Chondrocyte (in vitro differentiated cells): ENCODE measurements around the gene FBL. TPM values are rescaled to one million over a fixed set of nuclear protein-coding genes. Genes with fewer than 3 reads are reported as not detected.

Source experiments
- DNase-seq: peaks from one replicate; pipeline ENCODE4 v3.0.0; 2021; ENCODE audit warnings: mixed read lengths, low spot score
- H3K27ac Mint-ChIP-seq: one replicate; pipeline ENCODE4 v1.8.0; 2021; ENCODE audit warnings: mild to moderate bottlenecking, moderate library complexity, mixed read lengths; ENCODE audit not compliant: unreplicated experiment
- H3K27me3 Mint-ChIP-seq: 2 replicates; pipeline ENCODE4 v1.8.0; 2021; ENCODE audit warnings: low read depth, mixed read lengths
- H3K36me3 Mint-ChIP-seq: 2 replicates; pipeline ENCODE4 v1.8.0; 2021; ENCODE audit warnings: low read depth, mixed read lengths
- H3K4me1 Mint-ChIP-seq: 2 replicates; pipeline ENCODE4 v1.8.0; 2021; ENCODE audit warnings: low read depth, mild to moderate bottlenecking, mixed read lengths
- H3K4me3 Mint-ChIP-seq: one replicate; pipeline ENCODE4 v1.8.0; 2021; ENCODE audit warnings: mild to moderate bottlenecking, moderate library complexity, mixed read lengths; ENCODE audit not compliant: unreplicated experiment
- H3K9me3 Mint-ChIP-seq: 2 replicates; pipeline ENCODE4 v1.8.0; 2021; ENCODE audit warnings: low read depth, mixed read lengths
- total RNA-seq: library from RNA; stranded (reverse); gene quantifications from 3 replicates; pipeline ENCODE4 v1.2.1, GENCODE V29; 2021
- TF ChIP-seq, protein P1 (sequence below): fragments of 200-600 bp; sonication (generic); IDR thresholded peaks from 2 replicates; pipeline ENCODE4 v1.5.0; 2021; ENCODE audit warnings: antibody characterized with exemption, mild to moderate bottlenecking, moderate library complexity

The FBL gene
- total RNA-seq, 1 donor from 2014 or later = 104 TPM

DNA sequence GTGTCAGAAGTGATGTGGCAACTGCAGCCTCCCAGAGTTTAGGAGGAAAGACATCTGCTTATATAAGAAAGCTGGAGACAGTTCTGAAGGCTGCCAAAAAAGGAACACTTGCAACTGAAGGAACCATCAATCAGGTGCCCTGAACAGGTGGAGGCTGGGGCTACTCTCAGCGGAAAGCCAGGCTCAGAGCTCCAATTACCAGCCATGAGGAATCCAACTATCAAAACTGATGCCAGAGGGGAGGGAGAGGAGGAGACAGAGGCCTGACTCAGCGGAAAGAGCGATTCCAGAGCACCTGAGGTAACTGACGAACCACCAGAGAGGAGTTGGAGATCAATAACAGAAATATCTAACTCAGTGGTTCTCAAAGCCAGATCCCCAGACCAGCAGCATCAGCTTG, 43.2 kb downstream of the FBL start:
- peaks cover under 1% of the 10 kb centered on the region for H3K9me3 Mint-ChIP-seq
- DNase-seq = no peak
- H3K4me1 Mint-ChIP-seq = no peaks in the 10 kb centered on the region
- peaks cover 24% of the 10 kb centered on the region for H3K27me3 Mint-ChIP-seq
- TF ChIP-seq, protein P1, sequence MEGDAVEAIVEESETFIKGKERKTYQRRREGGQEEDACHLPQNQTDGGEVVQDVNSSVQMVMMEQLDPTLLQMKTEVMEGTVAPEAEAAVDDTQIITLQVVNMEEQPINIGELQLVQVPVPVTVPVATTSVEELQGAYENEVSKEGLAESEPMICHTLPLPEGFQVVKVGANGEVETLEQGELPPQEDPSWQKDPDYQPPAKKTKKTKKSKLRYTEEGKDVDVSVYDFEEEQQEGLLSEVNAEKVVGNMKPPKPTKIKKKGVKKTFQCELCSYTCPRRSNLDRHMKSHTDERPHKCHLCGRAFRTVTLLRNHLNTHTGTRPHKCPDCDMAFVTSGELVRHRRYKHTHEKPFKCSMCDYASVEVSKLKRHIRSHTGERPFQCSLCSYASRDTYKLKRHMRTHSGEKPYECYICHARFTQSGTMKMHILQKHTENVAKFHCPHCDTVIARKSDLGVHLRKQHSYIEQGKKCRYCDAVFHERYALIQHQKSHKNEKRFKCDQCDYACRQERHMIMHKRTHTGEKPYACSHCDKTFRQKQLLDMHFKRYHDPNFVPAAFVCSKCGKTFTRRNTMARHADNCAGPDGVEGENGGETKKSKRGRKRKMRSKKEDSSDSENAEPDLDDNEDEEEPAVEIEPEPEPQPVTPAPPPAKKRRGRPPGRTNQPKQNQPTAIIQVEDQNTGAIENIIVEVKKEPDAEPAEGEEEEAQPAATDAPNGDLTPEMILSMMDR = no peak
- H3K27ac Mint-ChIP-seq = no peak overlapping the region
- no peak overlapping the region for H3K4me3 Mint-ChIP-seq
- no peaks in the 10 kb centered on the region for H3K36me3 Mint-ChIP-seq

DNA sequence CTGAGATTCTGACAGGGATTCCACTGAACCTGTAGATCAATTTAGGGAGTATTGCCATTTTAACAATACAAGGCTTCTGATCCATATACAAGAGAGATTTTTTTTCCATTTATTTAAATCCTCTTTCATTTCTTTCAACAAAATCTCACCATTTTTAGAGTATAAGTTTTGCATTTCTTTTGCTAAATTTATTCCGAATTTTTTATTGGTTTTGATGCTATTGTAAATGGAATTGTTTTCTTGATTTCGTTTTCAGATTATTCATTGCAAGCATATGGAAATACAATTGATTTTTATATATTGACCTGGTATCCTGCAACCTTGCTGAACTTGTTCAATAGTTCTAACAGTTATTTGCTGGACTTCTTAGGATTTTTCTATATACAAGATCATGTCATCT, 49.1 kb downstream of the FBL start:
- Mint-ChIP-seq H3K27me3 (peaks cover 34% of the 10 kb centered on the region), H3K4me3 (no peak overlapping the region), H3K4me1 (no peaks in the 10 kb centered on the region), H3K27ac (no peak overlapping the region), H3K9me3 (peaks cover 2% of the 10 kb centered on the region), H3K36me3 (no peaks in the 10 kb centered on the region)
- no peak for DNase-seq
- TF ChIP-seq, protein P1 = no peak

DNA sequence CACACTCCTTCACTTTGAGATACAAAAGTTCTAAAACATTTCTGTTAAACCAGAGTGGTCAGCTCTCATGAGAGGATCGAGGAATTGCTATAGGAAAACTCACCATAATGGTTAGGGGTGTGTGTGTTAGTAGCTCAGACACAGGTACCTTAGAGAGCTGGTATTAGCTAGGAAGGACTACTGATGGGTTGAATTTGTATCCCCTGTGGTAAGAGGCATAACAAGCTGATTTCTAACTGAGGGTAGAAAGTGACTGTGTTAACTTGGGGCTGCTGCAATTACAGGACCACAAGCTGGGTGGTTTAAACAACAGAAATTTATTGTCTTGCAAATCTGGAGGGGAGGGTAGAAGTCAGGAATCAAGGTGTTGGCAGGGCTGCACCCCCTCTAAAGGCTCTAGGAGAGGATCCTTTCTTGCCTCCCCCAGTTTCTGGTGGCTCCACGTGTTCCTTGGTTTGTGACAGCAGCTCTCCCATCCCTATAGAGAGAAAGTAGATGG, 50.1 kb downstream of the FBL start:
- no peak overlapping the region for H3K27ac Mint-ChIP-seq
- no peak for DNase-seq
- H3K36me3 Mint-ChIP-seq = no peaks in the 10 kb centered on the region
- H3K27me3 Mint-ChIP-seq = peaks cover 34% of the 10 kb centered on the region
- no peaks in the 10 kb centered on the region for H3K4me1 Mint-ChIP-seq
- TF ChIP-seq, protein P1 = no peak
- peaks cover 2% of the 10 kb centered on the region for H3K9me3 Mint-ChIP-seq
- no peak overlapping the region for H3K4me3 Mint-ChIP-seq

DNA sequence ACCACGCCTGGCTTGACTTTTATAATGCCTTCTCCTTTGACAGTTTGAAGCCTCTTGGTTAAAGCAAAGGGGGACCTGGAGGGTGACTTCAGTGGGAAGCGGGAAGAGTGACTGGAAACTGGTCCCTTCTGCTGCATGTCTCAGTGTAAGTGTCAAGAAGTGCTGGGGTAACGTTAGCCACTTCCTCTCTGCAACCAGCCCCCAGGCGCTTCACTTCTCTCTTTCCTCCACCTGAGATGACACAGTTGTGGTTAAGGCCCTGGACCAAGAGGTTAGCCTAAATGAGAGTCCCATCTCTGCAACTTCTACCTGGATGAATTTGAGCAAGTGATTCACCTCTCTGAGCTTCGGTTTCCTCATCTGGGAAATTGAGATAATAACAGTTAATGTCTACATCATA, 51.2 kb downstream of the FBL start:
- H3K27ac Mint-ChIP-seq = no peak overlapping the region
- no peaks in the 10 kb centered on the region for H3K36me3 Mint-ChIP-seq
- peaks cover 30% of the 10 kb centered on the region for H3K27me3 Mint-ChIP-seq
- peaks cover 2% of the 10 kb centered on the region for H3K9me3 Mint-ChIP-seq
- no peaks in the 10 kb centered on the region for H3K4me1 Mint-ChIP-seq
- TF ChIP-seq, protein P1 = no peak
- DNase-seq = no peak
- no peak overlapping the region for H3K4me3 Mint-ChIP-seq

DNA sequence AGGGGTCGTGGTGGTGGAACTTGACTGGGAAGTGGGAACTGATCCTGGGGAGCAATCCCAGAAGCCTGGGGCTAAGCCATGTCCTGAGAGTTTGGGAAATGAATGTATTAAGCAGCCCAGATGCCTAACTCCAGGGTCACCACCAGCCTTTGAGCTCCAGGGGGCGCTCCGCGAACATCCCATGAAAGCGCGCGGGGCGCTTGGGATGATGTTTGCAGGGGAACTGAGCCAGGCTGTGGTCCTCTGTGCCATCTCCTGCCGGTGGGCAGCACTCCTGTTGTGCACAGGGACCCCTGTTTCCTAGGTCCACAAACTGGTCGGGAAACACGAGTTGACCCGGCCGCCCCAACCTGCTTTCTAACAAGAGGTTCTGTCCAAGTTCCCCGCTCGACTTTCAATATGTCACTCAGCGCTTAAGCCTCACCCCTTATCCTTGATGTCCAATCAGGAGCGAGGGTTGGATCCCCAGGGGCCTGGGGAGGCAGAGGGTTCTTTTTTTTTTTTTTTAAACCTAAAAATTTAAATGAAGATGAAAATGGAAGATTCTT, 53.1 kb downstream of the FBL start:
- DNase-seq = no peak
- Mint-ChIP-seq H3K27me3 (peaks cover 22% of the 10 kb centered on the region), H3K27ac (no peak overlapping the region), H3K4me1 (no peaks in the 10 kb centered on the region), H3K4me3 (peak overlapping the region; percentile 68), H3K9me3 (peaks cover 10% of the 10 kb centered on the region), H3K36me3 (no peaks in the 10 kb centered on the region)
- TF ChIP-seq, protein P1 = peak; percentile 97
